Measurements from ENCODE around the gene MAPK8IP2. TPM values are rescaled to one million over a fixed set of nuclear protein-coding genes. Genes with fewer than 3 reads are reported as not detected.

The MAPK8IP2 gene
- total RNA-seq, 1 donor from 2014 or later, result not detected

GRCh38 chr22:50587407-50587806 lies 13.2 kb upstream of the MAPK8IP2 start:
- H3K4me1 Mint-ChIP-seq, result peaks cover 10% of the 10 kb centered on the region
- Histone ChIP-seq H4K20me1 (ENCODE audit: low read depth) (no peaks in the 10 kb centered on the region), H3K9me3 (ENCODE audit: low read depth) (no peaks in the 10 kb centered on the region), H2AFZ (replicated peaks) (no peak overlapping the region), H3K36me3 (no peaks in the 10 kb centered on the region), H3K9ac (no peak overlapping the region), H3K4me3 (no peak overlapping the region), H3K79me2 (ENCODE audit: low read depth) (no peaks in the 10 kb centered on the region), H3K27ac (no peak overlapping the region), H3K4me1 (peaks cover 4% of the 10 kb centered on the region), H3K27me3 (peaks cover 4% of the 10 kb centered on the region), H3F3A (ENCODE audit: low read depth) (peaks cover 10% of the 10 kb centered on the region), H3K4me2 (no peak overlapping the region)
- DNase-seq (ENCODE audit: low spot score), result no peak
- peaks cover 8% of the 10 kb centered on the region for H3K27me3 Mint-ChIP-seq (ENCODE audit: insufficient read depth, low read depth)
- H3K9me3 Mint-ChIP-seq, result no peaks in the 10 kb centered on the region
- H3K4me3 Mint-ChIP-seq, result no peak overlapping the region
- H3K36me3 Mint-ChIP-seq, result no peaks in the 10 kb centered on the region
- no peak for TF ChIP-seq EZH2phosphoT487 (IDR thresholded peaks at IDR 0.05)
- no peak for TF ChIP-seq EZH2 (IDR thresholded peaks at IDR 0.05)
- TF ChIP-seq CTCF (IDR thresholded peaks at IDR 0.05), result no peak
- no peak overlapping the region for H3K27ac Mint-ChIP-seq

- Histone ChIP-seq H3K4me2 (no peak overlapping the region), H2AFZ (replicated peaks) (no peak overlapping the region), H3K9ac (no peak overlapping the region), H3F3A (ENCODE audit: low read depth) (no peaks in the 10 kb centered on the region), H3K9me3 (ENCODE audit: low read depth) (no peaks in the 10 kb centered on the region), H3K4me1 (no peaks in the 10 kb centered on the region), H4K20me1 (ENCODE audit: low read depth) (peaks cover 9% of the 10 kb centered on the region), H3K79me2 (ENCODE audit: low read depth) (no peaks in the 10 kb centered on the region), H3K36me3 (no peaks in the 10 kb centered on the region), H3K27me3 (peaks cover 24% of the 10 kb centered on the region), H3K27ac (no peak overlapping the region), H3K4me3 (no peak overlapping the region)
- no peak overlapping the region for H3K27ac Mint-ChIP-seq
- no peak overlapping the region for H3K4me3 Mint-ChIP-seq
- H3K4me1 Mint-ChIP-seq, result peaks cover 5% of the 10 kb centered on the region
- H3K27me3 Mint-ChIP-seq (ENCODE audit: insufficient read depth, low read depth), result peaks cover 14% of the 10 kb centered on the region
- H3K36me3 Mint-ChIP-seq, result peaks cover 17% of the 10 kb centered on the region
- no peak for TF ChIP-seq EZH2 (IDR thresholded peaks at IDR 0.05)
- no peak for TF ChIP-seq EZH2phosphoT487 (IDR thresholded peaks at IDR 0.05)
- TF ChIP-seq CTCF (IDR thresholded peaks at IDR 0.05), result no peak
- DNase-seq (ENCODE audit: low spot score), result no peak
- H3K9me3 Mint-ChIP-seq, result peaks cover 2% of the 10 kb centered on the region
Measured at GRCh38 chr22:50595189-50595588, 5.4 kb upstream of the MAPK8IP2 start.

- H3K27ac ChIP-seq, result no peak overlapping the region
- peaks cover 43% of the 10 kb centered on the region for H3K27me3 ChIP-seq
- Mint-ChIP-seq H3K27ac (no peak overlapping the region), H3K9me3 (peaks cover 2% of the 10 kb centered on the region), H3K4me1 (peaks cover 11% of the 10 kb centered on the region), H3K4me3 (peak overlapping the region; percentile 3), H3K27me3 (ENCODE audit: insufficient read depth, low read depth) (peaks cover 16% of the 10 kb centered on the region), H3K36me3 (peaks cover 18% of the 10 kb centered on the region)
- no peaks in the 10 kb centered on the region for H3K9me3 ChIP-seq (ENCODE audit: low read depth)
- H3K4me1 ChIP-seq, result peaks cover 4% of the 10 kb centered on the region
- H3K4me3 ChIP-seq, result no peak overlapping the region
- H4K20me1 ChIP-seq (ENCODE audit: low read depth), result peaks cover 20% of the 10 kb centered on the region
- H2AFZ ChIP-seq (replicated peaks), result no peak overlapping the region
- no peaks in the 10 kb centered on the region for H3F3A ChIP-seq (ENCODE audit: low read depth)
- TF ChIP-seq CTCF (IDR thresholded peaks at IDR 0.05) (no peak), EZH2phosphoT487 (IDR thresholded peaks at IDR 0.05) (no peak), EZH2 (IDR thresholded peaks at IDR 0.05) (no peak)
- DNase-seq (ENCODE audit: low spot score), result no peak
- H3K36me3 ChIP-seq, result no peaks in the 10 kb centered on the region
- no peak overlapping the region for H3K9ac ChIP-seq
- H3K4me2 ChIP-seq, result no peak overlapping the region
- no peaks in the 10 kb centered on the region for H3K79me2 ChIP-seq (ENCODE audit: low read depth)
Measured at GRCh38 chr22:50597097-50597496, 3.5 kb upstream of the MAPK8IP2 start.
